Fibroblast of upper back skin (primary cell): ENCODE results near the gene CCDC160.
A peak's percentile ranks its signal among the peaks of the same experiment; 100 is the strongest.
"Not testable (repeated sequence)": the region's sequence is repeated elsewhere in the genome, so short reads cannot be mapped to it uniquely, and the experiment has no call there.

Source experiments
- DNase-seq: peaks from one replicate; pipeline ENCODE4 v3.0.0-alpha.2; 2013

The CCDC160 gene

GRCh38 chrX:134236626-134237614 lies at the start of gene CCDC160:
TSS of gene CCDC160 (plus strand) at chrX:134237182. CDS start at chrX:134244801, 7,619 bp downstream.
- peak; percentile 8 for DNase-seq

DNA sequence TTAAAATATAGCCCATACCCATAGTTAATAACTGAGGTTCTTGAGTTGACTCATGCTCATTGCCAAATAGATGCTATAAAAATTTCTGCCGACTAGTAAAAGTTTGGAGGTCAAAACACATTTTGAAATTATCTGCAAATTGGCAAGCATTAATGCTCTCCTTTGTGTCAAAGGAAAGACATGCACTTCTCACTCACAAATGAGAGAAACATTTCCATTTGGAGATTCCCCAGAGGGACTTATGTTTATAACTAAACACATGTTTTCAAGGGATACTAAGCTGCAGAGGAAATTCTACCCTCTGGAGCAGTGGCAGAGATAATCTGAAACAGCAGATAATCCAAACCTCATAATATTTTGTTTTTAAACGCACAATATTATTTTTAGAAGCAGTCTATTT lies 45.7 kb upstream of the CCDC160 start:
- DNase-seq: no peak

DNA sequence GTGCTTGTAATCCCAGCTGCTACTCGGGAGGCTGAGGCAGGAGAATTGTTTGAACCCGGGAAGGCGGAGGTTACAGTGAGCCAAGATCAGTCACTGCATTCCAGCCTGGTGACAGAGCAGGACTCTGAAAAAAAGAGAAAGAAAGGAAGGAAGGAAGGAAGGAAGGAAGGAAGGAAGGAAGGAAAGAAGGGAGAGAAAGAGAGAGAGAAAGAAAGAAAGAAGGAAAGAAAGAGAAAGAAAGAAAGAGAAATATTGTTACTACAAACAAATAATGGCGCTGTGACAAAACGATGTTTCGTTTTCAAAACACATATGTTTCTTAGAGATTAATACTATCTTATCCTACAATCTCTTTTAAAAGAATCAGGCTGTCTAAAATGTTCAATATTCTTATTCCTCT lies 42.1 kb upstream of the CCDC160 start:
- no peak for DNase-seq

DNA sequence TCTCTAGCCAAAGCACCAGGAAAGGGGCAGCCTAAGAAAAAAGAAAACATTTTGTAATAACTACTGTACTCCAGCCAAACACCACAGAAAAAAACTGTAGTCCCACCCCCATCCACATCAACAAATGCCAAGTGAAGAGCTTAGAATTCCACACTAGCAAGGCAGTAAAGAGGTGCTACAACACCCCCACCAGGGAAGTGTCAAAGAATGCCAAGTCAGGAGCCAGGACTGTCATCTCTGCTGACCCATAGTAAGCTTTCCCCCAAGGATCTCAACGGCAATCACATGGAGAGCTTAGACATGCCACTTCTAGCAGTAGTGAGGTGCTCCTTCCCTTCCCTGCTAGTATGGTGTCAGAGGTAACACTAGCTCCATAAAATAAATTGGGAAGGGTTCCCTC lies 34.4 kb upstream of the CCDC160 start:
- DNase-seq: no peak

GRCh38 chrX:134206221-134206620 lies 30.8 kb upstream of the CCDC160 start:
- DNase-seq: no peak

- DNase-seq: no peak
Observed at GRCh38 chrX:134210465-134210864, 26.5 kb upstream of the CCDC160 start.

- DNase-seq: no peak
Observed at GRCh38 chrX:134235236-134235635, 1.7 kb upstream of the CCDC160 start.

- DNase-seq: not testable (repeated sequence)
Observed at GRCh38 chrX:134238144-134238543, 1.2 kb downstream of the CCDC160 start.

DNA sequence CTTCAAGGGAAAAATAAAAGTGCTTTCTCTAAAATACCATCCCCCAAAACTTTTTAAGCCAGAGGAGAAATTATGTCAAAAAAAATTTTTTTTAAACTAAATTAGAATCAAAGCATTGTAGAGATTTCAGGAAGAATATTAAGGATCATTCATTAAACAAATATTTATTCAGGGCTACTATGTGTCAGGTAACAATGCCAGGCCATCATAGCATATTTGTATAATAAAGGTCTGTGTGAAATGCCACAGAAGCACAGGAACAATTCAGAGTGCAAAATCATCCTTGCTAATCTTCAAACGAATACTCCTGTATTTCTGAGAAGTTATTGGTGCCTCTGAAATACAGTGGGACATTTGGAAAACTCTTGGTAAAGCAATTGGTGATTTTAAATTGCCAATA lies 2.0 kb downstream of the CCDC160 start:
- DNase-seq: no peak

DNA sequence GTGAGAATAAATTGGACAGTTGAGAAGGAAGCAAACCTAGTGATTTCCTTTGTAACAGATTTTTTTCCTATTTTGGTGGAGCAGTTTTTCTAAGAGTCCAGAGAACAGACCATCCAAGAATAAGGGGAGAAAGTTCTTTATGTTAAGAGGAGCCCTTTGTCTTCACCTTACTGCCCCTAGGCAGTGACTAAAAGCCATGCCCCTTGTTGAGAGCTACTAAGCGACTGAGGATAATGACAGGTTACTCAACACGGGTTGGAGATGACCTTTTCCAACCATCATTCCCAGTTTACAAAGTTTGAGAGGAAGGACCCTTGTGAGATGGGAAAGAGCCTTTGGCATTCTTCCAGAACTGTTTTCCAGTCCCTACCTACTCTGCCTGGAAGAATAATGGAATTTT lies 3.2 kb downstream of the CCDC160 start:
- DNase-seq: no peak

- DNase-seq: no peak
Observed at GRCh38 chrX:134241960-134242619, 5.1 kb downstream of the CCDC160 start.

- peak; percentile 0 for DNase-seq
Observed at GRCh38 chrX:134244043-134244442, 7.1 kb downstream of the CCDC160 start.

DNA sequence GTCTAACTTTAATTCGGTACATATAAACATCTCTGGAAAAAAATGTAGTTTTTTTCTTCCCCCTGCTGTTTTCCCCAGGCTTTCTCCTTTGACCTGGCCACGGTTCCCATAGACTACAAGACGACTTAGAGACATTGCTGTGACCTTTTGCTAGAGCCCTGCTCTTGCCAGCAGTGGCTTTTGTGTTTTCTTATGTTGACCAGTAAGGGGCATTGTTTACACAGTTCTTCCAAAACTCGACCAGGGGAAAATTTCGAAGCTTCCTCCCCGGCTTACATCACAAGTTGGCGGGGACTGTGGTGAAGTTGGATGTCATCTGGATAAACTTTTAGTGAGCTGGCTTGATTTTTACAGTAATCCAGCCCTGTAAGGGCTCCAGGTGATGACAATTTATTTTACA lies 9.3 kb downstream of the CCDC160 start:
- DNase-seq: no peak

GRCh38 chrX:134247492-134247891 lies 10.5 kb downstream of the CCDC160 start:
- DNase-seq: no peak

DNA sequence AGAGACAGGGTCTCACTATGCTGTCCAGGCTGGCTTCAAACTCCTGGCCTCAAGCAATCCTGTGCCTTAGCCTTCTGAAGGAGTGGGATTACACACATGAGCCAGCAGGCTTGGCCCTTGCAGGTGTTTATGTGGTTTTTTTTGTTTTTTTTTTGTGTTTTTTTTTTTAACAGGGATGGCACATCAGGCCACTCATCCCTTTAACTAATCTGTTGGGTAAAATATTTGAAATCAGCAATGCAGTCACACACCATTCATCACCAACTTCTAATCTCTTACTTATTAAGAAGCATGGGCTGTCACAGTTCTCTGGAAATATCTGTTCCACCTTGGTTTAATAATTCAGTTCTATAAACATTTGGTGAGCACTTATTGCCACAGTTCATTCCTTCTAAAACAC lies 12.3 kb downstream of the CCDC160 start:
- no peak for DNase-seq

- no peak for DNase-seq
Observed at GRCh38 chrX:134251241-134251640, 14.3 kb downstream of the CCDC160 start.

GRCh38 chrX:134254511-134254910 lies 17.5 kb downstream of the CCDC160 start:
- DNase-seq: no peak

GRCh38 chrX:134255555-134255954 lies 18.6 kb downstream of the CCDC160 start:
- DNase-seq: no peak

DNA sequence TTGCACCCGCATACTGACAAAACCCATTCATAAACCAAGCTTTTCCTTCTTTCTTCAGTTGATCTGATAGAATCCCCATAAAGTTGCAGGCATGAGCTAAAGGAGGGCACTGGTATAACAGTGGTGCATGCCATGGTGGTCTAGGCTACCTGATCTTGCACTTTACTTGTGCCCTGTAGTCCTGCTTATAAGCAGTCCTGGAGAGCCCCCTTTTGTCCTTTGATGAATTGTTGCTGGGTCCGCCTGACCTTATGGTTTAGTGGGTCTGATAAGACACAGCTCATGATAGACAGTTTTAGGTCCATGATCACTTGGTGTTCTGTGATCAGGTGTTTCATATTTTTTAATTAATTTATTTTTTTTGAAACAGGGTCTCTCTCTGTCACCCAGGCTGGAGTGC lies 19.7 kb downstream of the CCDC160 start:
- DNase-seq: no peak

- DNase-seq: no peak
Observed at GRCh38 chrX:134258202-134258601, 21.2 kb downstream of the CCDC160 start.

DNA sequence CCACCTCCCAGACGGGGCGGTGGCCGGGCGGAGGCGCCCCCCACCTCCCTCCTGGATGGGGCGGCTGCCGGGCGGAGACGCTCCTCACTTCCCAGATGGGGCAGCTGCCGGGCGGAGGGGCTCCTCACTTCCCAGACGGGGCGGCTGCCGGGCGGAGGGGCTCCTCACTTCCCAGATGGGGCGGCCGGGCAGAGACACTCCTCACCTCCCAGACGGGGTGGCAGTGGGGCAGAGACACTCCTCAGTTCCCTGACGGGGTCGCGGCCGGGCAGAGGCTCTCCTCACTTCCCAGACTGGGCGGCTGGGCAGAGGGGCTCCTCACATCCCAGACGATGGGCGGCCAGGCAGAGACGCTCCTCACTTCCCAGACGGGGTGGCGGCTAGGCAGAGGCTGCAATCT lies 49.0 kb downstream of the CCDC160 start:
- not testable (repeated sequence) for DNase-seq

GRCh38 chrX:134287346-134287745 lies 50.4 kb downstream of the CCDC160 start:
- DNase-seq: no peak

GRCh38 chrX:134294548-134294947 lies 57.6 kb downstream of the CCDC160 start:
- DNase-seq: no peak
